ENCODE measurements around the gene KANSL1L.

Gene KANSL1L

DNA sequence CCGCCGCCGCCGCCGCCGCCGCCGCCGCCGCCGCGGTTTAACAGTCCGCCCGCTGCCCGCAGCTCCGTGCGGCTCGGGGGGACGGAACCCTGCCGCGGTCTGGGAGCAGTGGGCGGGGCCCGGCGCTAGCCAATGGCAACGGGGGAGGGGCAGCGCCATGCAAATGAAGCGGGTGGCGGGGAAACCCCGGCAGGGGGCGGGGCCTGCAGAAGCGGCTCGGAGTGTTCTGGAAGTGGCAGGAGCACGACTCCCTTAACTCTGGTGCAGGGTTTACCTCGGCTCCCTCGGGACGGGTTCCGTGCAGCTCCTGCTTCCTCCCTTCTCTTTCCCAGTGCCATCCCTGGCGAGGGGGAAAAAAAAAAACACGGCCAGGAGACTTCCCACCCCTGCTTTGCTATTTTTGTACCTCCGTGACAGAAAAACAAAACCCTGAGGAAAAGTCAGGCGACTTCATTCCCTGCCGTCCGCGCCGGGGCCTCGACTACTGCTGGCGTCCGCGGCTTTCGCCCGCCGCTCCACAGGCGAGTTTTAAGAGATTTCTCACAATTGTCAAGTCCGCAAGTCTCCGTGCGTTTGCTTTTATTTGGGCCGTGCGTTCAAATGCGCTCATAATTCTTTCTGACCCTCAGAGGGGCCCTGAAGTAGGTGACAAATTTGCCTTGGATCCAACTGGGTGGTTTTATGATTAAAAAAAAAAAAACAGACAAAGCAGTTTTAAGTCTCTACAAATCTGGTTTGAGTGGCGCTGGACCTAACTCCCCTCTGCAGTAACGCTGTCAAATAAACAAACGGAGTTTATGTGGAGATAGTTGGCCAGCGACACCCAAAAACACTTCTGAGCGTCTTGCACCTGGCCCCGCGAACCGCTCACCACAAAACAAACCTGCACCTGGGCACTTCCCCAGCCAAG lies at the start of gene KANSL1L:
KANSL1L (minus strand) TSS at position 101 of the 910 bp plus-strand sequence. CDS start 16,827 bp downstream, outside the sequence.
- H3K4me3 ChIP-seq (ENCODE audit: low read depth, low read length): peak within 1 kb of the TSS; percentile 87
- TF ChIP-seq CTCF (IDR thresholded peaks at IDR 0.05; ENCODE audit: low read depth, low read length) (no peak), MYC (IDR thresholded peaks at IDR 0.05; ENCODE audit: low read depth, low read length) (no peak; the same call in 1 of the 2 replicates), POLR2A (IDR thresholded peaks at IDR 0.05; ENCODE audit: extremely low read depth, insufficient read length) (peak; percentile 62)
- TF ChIP-seq, protein P1, sequence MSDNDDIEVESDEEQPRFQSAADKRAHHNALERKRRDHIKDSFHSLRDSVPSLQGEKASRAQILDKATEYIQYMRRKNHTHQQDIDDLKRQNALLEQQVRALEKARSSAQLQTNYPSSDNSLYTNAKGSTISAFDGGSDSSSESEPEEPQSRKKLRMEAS (IDR thresholded peaks at IDR 0.05; ENCODE audit: low read depth, low read length): no peak
- DNase-seq (ENCODE audit: low read depth): peak; percentile 98

DNA sequence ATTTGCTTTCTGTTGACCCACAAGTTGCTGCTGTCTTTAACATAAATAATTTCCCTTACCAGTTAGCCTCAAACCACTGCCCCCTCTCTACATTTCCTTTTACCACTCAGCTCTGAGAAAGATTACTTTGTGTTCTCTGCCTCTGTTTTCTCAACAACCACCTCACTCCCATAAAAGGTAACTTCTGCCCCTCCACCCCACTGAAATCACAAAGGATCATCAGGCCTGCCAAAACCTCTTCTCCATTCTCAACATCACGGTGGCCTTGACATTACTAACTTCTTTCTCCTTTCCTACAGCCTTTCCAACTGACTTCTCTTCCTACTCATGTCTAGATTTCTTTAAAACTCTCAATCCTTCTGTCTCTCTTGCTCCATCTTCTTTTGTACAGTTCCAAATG lies 43.9 kb upstream of the KANSL1L start:
- H3K4me3 ChIP-seq (ENCODE audit: low read depth, low read length): no peak overlapping the region
- no peak for DNase-seq (ENCODE audit: low read depth)
- no peak for TF ChIP-seq MYC (IDR thresholded peaks at IDR 0.05; ENCODE audit: low read depth, low read length)
- TF ChIP-seq, protein P1 (IDR thresholded peaks at IDR 0.05; ENCODE audit: low read depth, low read length): no peak
- no peak for TF ChIP-seq POLR2A (IDR thresholded peaks at IDR 0.05; ENCODE audit: extremely low read depth, insufficient read length)

DNA sequence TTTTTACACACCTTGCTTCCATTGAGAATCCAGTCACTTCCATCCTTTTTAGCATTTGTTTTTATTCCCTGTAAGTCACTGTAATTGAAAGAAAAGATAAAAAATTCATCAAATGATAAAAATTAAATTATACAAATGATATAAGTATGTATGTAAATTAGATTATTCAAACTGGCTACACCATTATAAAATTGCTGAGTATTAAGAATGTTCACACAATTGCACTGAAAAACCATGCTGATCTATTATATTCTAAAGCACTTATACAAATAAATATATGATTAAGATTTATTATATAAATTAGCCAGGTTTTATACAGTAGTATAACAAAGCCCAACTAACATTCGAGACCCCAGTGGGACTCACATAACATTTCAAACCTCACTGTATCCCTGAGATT lies 39.0 kb upstream of the KANSL1L start:
- TF ChIP-seq MYC (IDR thresholded peaks at IDR 0.05; ENCODE audit: low read depth, low read length) (no peak), CTCF (IDR thresholded peaks at IDR 0.05; ENCODE audit: low read depth, low read length) (no peak), POLR2A (IDR thresholded peaks at IDR 0.05; ENCODE audit: extremely low read depth, insufficient read length) (no peak)
- TF ChIP-seq, protein P1 (IDR thresholded peaks at IDR 0.05; ENCODE audit: low read depth, low read length): no peak
- no peak for DNase-seq (ENCODE audit: low read depth)
- no peak overlapping the region for H3K4me3 ChIP-seq (ENCODE audit: low read depth, low read length)

- TF ChIP-seq POLR2A (IDR thresholded peaks at IDR 0.05; ENCODE audit: extremely low read depth, insufficient read length): no peak
- no peak for TF ChIP-seq MYC (IDR thresholded peaks at IDR 0.05; ENCODE audit: low read depth, low read length)
- TF ChIP-seq, protein P1 (IDR thresholded peaks at IDR 0.05; ENCODE audit: low read depth, low read length): no peak
- no peak for TF ChIP-seq CTCF (IDR thresholded peaks at IDR 0.05; ENCODE audit: low read depth, low read length)
- H3K4me3 ChIP-seq (ENCODE audit: low read depth, low read length): no peak overlapping the region
- DNase-seq (ENCODE audit: low read depth): no peak
These were observed 36.7 kb upstream of the KANSL1L start for GRCh38 chr2:210207929-210208328.

DNA sequence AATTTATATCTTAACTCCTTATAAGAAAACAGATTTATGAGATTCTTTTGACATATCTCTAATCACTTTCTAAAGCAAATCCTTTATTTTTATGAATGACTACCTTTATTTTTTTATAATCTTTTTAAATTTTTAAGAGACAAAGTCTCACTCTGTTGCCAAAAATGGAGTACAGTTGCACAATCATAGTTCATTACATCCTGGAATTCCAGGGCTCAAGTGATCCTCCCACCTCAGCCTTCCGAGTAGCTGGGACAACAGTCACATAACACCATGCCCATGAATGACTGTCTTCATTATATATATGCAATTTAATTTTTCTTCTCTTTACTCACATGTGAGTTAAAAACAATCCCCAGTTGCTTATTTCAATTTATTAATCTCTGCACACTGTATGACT lies 32.3 kb upstream of the KANSL1L start:
- no peak for DNase-seq (ENCODE audit: low read depth)
- TF ChIP-seq MYC (IDR thresholded peaks at IDR 0.05; ENCODE audit: low read depth, low read length) (no peak), CTCF (IDR thresholded peaks at IDR 0.05; ENCODE audit: low read depth, low read length) (no peak), POLR2A (IDR thresholded peaks at IDR 0.05; ENCODE audit: extremely low read depth, insufficient read length) (no peak)
- TF ChIP-seq, protein P1 (IDR thresholded peaks at IDR 0.05; ENCODE audit: low read depth, low read length): no peak
- no peak overlapping the region for H3K4me3 ChIP-seq (ENCODE audit: low read depth, low read length)

DNA sequence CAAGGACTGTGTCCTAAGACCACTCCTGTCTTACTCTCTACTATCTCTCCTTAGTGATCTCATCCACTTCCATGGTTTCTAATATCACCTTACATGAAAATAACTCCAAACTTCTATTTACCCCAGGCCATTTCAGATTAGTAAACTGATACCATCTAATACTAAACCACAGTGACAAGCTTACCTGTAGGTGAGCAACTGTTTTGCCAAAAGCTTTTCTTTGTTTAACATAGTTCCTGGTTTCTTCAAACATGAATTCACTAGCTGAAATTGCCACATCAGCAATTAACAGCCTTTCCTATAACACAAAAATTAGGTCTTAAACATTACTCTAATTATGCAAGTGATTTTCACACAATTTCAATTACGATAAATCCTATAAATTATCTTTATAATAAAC lies 31.9 kb upstream of the KANSL1L start:
- no peak overlapping the region for H3K4me3 ChIP-seq (ENCODE audit: low read depth, low read length)
- TF ChIP-seq POLR2A (IDR thresholded peaks at IDR 0.05; ENCODE audit: extremely low read depth, insufficient read length) (no peak), MYC (IDR thresholded peaks at IDR 0.05; ENCODE audit: low read depth, low read length) (no peak), CTCF (IDR thresholded peaks at IDR 0.05; ENCODE audit: low read depth, low read length) (no peak)
- TF ChIP-seq, protein P1 (IDR thresholded peaks at IDR 0.05; ENCODE audit: low read depth, low read length): no peak
- no peak for DNase-seq (ENCODE audit: low read depth)

Data from NB4 (cell line).